Stimulated activated CD4-positive, alpha-beta T cell treated with anti-CD3 and anti-CD28 coated beads, Interleukin-1b, Interleukin-23, amount 100 ng/mL, for 24 hours (primary cell): ENCODE measurements around the gene ILF2.
A peak's percentile ranks its signal among the peaks of the same experiment; 100 is the strongest.

Source experiments
- DNase-seq, 4 experiments: peaks; one replicate each; pipeline ENCODE4 v3.0.0-alpha.2; 2020; ENCODE audit warnings: low read depth in 4 of 4, low spot score in 1 of 4

The ILF2 gene

DNA sequence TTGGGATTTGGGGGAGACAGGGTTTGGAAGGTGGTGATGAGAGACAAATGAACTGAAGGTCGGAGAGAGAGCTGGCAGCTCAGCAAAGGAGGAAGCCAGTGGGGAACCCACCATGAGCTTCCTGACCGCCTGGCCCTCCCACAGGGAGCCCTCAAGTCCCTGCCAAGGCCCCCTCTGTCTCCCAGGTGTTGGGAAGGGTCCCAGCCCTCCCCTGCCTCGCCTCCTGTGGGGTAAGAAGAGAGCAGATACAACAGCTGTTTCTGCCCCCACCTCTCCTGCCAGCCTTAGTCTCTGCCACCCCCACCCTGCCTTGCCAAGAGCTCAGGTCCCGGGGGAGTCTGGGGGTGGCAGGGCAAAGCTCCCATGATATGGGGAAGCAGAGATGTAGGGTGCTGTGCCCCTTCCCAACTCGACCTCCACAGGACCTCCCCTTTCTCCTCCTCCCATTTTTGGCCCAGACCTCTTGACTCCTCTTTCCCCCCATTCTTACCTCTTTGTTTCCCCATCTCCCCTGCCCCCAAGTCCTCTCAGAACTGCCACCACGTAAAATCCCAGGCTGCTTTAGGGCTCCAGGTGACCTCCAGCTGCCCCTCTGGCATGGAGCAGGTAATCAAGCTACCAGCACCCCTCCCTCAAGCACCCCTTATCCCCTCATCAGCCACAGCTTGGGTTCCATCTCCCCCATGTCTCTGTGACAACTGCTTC is 42.0 kb downstream of the ILF2 start:
- no peak for DNase-seq

DNA sequence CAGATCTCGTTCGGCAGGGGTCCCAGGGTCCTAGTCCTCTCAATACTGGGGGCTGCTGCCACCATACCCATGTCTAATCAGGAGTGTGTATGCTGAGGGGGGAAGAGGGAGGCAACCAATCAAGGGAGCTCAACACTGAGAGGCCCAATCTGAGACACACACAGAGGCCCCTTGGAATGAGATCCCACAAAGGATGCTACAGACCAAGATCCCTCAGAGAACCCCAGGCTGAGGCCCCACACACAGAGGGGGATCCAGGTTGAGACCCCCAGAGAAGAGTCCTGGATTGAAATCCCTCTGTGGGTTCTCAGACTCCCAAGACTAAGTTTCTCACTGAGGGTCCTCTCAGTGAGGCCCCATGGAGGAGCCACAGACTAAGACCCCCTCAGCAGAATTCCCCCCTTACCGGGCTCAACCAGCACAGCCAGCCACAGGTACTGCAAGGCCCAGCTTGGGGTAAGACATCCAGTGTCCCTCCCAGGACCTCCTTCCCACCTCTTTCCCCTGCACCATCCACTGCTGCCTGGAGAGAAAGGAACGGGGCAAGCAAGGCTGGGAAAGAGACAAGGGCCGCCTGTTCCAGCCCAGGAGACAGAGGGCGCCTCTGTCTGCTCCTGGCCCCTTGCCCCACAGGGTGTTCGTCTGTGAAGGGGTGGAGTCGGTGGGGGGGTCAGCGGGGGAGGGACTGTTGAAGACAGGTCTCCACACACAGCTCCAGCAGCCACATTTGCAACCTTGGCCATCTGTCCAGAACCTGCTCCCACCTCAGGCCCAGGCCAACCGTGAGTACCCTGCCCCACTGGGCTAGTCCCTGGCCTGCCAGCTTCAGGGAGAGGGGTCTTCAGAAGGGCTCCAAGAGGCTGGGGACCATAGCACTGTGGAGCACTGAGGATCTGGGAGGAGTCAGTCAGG is 42.8 kb downstream of the ILF2 start, which contains the start of gene S100A1:
Gene S100A1 (plus strand): TSS at position 720 of the 912 bp plus-strand sequence. CDS start 2,088 bp downstream, outside the sequence.
- DNase-seq: no peak

- DNase-seq: no peak
Observed at GRCh38 chr1:153626904-153627714, 43.7 kb downstream of the ILF2 start, which contains the start of gene S100A13. TSS of gene S100A13 (minus strand) at chr1:153627505. CDS start at chr1:153626472, 1,033 bp downstream.

DNA sequence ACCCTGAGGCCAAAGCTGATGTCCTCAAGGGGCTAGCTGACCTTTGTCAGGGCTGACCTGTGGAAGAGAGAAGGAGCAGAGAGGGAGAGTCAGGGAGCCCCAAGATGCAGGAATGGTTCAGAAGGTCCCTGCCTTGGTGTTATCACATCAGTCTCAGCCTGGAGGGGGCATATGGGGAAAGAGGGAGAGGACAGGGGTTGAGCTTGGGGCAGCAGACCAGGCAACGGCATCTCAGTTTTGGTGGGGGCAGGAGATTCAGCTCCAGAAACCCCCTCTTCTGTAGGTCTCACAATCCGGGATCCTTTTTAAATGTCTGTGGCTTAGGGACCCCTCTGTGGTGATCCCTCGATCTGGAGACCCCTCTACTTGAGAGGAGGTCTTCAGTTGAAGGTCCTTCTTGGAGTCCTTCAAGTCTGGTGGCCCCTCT is 44.3 kb downstream of the ILF2 start:
- DNase-seq: no peak

DNA sequence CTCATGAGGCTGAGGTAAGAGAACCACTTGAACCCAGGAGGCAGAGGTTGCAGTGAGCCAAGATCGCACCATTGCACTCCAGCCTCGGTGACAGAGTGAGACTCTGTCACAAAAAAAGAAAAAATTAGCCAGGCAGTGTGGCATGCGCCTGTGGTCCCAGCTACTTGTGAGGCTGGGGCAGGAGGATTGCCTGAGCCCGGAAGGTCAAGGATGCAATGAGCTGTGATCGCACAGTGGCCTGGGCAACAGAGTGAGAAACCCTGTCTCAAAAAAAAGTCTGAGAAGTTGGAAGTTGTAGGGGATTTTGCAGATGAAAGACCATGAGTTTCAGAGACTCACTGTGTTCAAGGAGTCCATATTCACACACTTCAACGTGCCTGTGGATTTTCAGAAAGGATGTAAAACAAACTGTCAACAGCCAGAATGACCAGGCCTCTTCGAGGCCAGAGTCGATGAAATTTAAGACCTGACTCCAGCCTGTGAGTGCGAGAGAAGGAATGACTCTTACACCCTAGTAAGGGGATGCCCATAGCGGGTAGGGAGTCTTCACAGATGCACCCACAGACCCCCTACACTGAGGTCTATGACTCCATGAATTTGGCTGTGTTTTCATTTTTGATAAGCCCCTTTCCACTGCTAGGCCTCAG is 45.7 kb downstream of the ILF2 start:
- DNase-seq: no peak

- DNase-seq: no peak
Observed at GRCh38 chr1:153623101-153623500, 47.7 kb downstream of the ILF2 start.

DNA sequence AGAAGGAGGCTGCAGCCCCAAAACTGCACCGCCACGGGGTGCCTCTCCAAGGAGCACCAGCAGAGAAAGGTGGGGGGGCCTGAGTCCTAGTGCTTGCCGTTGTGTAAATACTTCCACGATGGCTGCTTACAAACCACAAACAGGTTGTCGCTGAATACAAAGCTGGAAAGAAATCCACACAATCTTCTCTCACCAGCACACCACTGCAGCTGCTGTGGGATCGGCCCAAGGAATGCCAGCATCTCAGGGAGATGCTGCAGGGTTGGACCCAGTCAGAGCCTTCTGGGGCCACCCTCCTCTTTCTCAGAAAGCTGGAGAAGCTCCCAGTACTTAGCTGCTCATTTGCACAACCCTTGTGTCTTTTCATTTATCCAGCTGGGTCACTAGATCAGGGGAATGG is 51.6 kb downstream of the ILF2 start:
- no peak for DNase-seq

GRCh38 chr1:153617663-153618062 is 53.1 kb downstream of the ILF2 start:
- peak in 2 of 4 experiments; percentile 13 to 59 for DNase-seq

DNA sequence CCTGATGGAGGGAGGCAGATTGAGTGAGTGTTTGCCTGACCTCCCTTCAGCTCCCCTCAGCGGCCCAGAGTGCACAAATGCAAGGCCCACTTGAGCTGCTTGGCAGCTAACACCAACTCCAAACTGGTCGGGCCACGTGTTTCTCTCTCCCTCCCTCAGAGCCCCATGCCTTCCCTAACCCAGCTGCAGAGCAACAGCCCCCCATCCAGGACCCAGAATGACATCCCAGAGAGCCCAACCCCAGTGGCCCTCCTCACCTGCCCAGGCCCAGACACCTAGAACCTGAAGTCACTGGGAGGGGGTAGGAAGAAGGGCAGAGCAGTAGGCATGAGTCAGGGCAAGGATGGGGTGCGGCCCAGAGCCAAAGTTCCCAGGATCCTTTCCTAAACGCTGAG is 53.9 kb downstream of the ILF2 start:
- DNase-seq: no peak

DNA sequence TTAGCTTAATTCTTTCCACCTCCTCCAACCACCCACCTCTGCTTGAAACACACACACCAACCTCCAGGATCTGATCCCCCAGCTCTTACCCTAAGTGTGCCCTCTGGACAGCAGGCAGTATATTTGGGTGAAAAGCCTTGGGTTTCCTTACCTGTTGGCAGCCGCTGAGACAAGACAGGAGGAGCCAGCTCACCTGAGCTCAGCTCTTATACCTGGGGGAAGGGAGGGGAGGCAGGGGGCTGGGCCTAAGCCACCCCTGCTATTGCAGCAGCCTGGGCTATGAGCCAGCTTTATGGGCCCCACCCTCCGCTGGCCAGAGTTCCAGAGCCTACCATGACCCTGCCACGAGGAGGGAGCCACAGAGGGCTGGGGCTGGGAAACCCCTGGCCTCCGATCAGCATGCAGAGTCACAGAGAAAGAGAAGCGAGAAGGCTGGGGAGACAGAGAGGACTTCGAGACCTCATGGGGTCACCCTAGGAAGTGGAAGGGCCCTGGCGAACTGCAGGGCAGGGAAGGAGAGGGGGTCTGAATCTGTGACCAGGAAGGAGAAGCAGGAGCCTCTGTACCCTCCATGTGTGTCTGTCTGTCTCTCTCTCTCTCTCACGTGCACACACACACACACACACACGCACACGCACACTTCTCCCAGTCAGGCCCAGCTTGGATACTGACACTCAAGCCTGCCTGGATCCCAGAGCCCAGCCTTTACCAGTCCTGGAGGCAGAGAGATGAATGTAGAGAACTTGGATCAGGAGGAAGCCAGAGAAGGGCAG is 54.5 kb downstream of the ILF2 start, which contains the start of gene S100A14:
Gene S100A14 (minus strand): TSS at position 182 of the 773 bp plus-strand sequence. CDS start 467 bp downstream, outside the sequence.
- no peak for DNase-seq

DNA sequence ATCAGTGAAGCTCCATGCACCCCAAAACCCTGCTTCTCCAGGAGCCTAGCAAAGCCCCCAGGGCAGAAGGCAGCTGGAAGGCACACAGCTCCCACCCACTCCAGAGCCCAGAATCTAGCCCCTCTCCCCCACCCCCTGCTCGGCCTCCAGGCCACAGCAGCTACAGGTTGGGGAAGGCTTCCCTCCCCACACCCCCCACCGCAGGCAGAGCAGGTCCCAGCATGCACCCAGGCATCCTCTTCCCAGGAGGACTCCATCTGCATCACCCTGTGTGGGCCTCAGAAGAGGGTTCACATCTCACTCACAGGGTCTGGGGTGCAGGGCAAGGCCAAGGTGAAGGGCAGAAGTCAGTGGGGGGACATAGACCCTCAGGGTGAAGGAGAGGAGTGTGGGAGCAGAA is 55.4 kb downstream of the ILF2 start:
- no peak for DNase-seq

GRCh38 chr1:153614906-153615305 is 55.9 kb downstream of the ILF2 start:
- no peak for DNase-seq

- DNase-seq: no peak
Observed at GRCh38 chr1:153614189-153614900, 56.4 kb downstream of the ILF2 start.

GRCh38 chr1:153613406-153613805 is 57.4 kb downstream of the ILF2 start:
- no peak for DNase-seq

GRCh38 chr1:153612755-153613331 is 58.0 kb downstream of the ILF2 start, which contains the start of gene S100A16:
TSS of gene S100A16 (minus strand) at chr1:153613137. CDS start at chr1:153608151, 4,986 bp downstream.
- DNase-seq: no peak

- no peak for DNase-seq
Observed at GRCh38 chr1:153612111-153612754, 58.6 kb downstream of the ILF2 start.
